Body of pancreas (tissue), 4 donors: ENCODE data around the gene PEX11B.

Experiments
- CTCF ChIP-seq, 7 experiments: fragments of 450-650 bp in 4 of 7; fragments of 200-600 bp in 3 of 7; sonication (generic) in 3 of 7; IDR thresholded peaks; one replicate each; pipeline ENCODE4 v1.5.1; 2016 to 2019; ENCODE audit warnings: antibody characterized with exemption in 7 of 7
- POLR2A ChIP-seq, 3 donors: fragments of 450-650 bp; IDR thresholded peaks; one replicate each; pipeline ENCODE4 v1.6.1; 2016; ENCODE audit warnings: antibody characterized with exemption in 3 of 3, mild to moderate bottlenecking in 2 of 3

GRCh38 chr1:145877923-145878486 is 40.5 kb downstream of the PEX11B start:
- TF ChIP-seq CTCF (IDR thresholded peaks at IDR 0.05) (no peak), POLR2A (IDR thresholded peaks at IDR 0.05) (no peak)
